ELF-1 (cell line): ENCODE data around the gene TMEM258.
A peak's percentile ranks its signal among the peaks of the same experiment; 100 is the strongest.

Experiments
- DNase-seq: peaks from one replicate; pipeline ENCODE4 v3.0.0-alpha.2; 2016; ENCODE audit warnings: low read depth, low spot score

TMEM258 gene

GRCh38 chr11:61797263-61797944, 5.0 kb upstream of the TMEM258 start:
- peak; percentile 51 for DNase-seq

GRCh38 chr11:61795876-61796526, 3.6 kb upstream of the TMEM258 start:
- DNase-seq = no peak

GRCh38 chr11:61795459-61795858, 3.1 kb upstream of the TMEM258 start:
- DNase-seq = no peak

GRCh38 chr11:61794579-61794978, 2.2 kb upstream of the TMEM258 start:
- no peak for DNase-seq

- DNase-seq = no peak
Observed at GRCh38 chr11:61793829-61794204, 1.4 kb upstream of the TMEM258 start.

GRCh38 chr11:61793083-61793828, 857 bp upstream of the TMEM258 start:
- DNase-seq = no peak

GRCh38 chr11:61791737-61792309, 576 bp downstream of the TMEM258 start:
- peak; percentile 77 for DNase-seq

- peak; percentile 78 for DNase-seq
Observed at GRCh38 chr11:61787928-61788491, 4.4 kb downstream of the TMEM258 start.

GRCh38 chr11:61785837-61786402, 6.5 kb downstream of the TMEM258 start:
- no peak for DNase-seq

- no peak for DNase-seq
Observed at GRCh38 chr11:61784506-61784805, 7.9 kb downstream of the TMEM258 start.

- DNase-seq = no peak
Observed at GRCh38 chr11:61783717-61784505, 8.5 kb downstream of the TMEM258 start.

GRCh38 chr11:61782841-61783240, 9.6 kb downstream of the TMEM258 start:
- DNase-seq = peak; percentile 80

GRCh38 chr11:61782299-61782698, 10.1 kb downstream of the TMEM258 start:
- no peak for DNase-seq

GRCh38 chr11:61781585-61781984, 10.8 kb downstream of the TMEM258 start:
- DNase-seq = no peak

- no peak for DNase-seq
Observed at GRCh38 chr11:61780581-61781162, 11.7 kb downstream of the TMEM258 start.

GRCh38 chr11:61779666-61780525, 12.5 kb downstream of the TMEM258 start:
- DNase-seq = no peak

- DNase-seq = no peak
Observed at GRCh38 chr11:61778920-61779650, 13.3 kb downstream of the TMEM258 start.

- no peak for DNase-seq
Observed at GRCh38 chr11:61778357-61778886, 14.0 kb downstream of the TMEM258 start.
